NCI-H2171 (cell line): ENCODE measurements around the gene TAP2.

Experiments
- DNase-seq: peaks from one replicate; lab custom pipeline; 2025; lab: John Stamatoyannopoulos, UW

Gene TAP2

DNA sequence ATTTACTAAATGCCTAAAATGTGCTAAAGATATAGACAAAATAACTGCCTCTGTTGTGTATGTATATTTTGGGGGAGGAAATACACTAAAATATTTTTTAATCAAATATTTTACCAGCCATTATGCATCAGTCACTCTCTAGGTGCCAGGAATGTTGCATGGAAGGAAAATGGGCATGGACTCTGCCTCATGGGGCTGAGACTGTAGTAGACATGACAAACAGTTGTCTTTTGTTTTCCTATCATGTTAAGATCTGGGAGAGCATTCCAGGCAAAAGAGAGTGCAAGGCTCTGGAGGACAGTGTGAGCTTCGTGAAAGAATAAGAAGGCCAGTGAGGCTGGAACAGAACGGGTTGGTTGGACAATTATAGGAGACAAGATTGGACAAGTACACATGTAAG is 48.2 kb downstream of the TAP2 start:
- DNase-seq = no peak
